Urinary bladder (tissue), 4 donors: ENCODE measurements around the gene NDFIP1. TPM values are rescaled to one million over a fixed set of nuclear protein-coding genes. Genes with fewer than 3 reads are reported as not detected.

Source experiments
- DNase-seq: peaks from one replicate; pipeline ENCODE4 v3.0.0-alpha.2; 2015; ENCODE audit errors: extremely low spot score
- H3K27ac ChIP-seq: one replicate; pipeline ENCODE4 v1.5.1; 2013; ENCODE audit warnings: low read depth, mild to moderate bottlenecking, moderate library complexity
- H3K36me3 ChIP-seq: one replicate; pipeline ENCODE4 v1.6.1; 2013; ENCODE audit warnings: mild to moderate bottlenecking, moderate library complexity; ENCODE audit not compliant: insufficient read depth
- H3K4me1 ChIP-seq: one replicate; pipeline ENCODE4 v1.6.1; 2013; ENCODE audit warnings: mild to moderate bottlenecking, moderate library complexity; ENCODE audit not compliant: insufficient read depth
- H3K4me3 ChIP-seq: one replicate; pipeline ENCODE4 v1.5.1; 2013; ENCODE audit warnings: low read depth, low read length
- WGBS: extraction: QIAGEN DNeasy Blood & Tissue Kit; methylation state at CpG from one replicate; pipeline ENCODE4 v1.1.7; 2013; 5-methylcytosine and 5-hydroxymethylcytosine counted together
- polyA plus RNA-seq: library from polyadenylated mRNA; stranded (reverse); fragments of 200-250 nt; gene quantifications from one replicate; pipeline ENCODE4 v1.2.3, GENCODE V29; 2013
- total RNA-seq: library from RNA; depleted of rRNA; stranded (reverse); fragments of >200 nt; gene quantifications from one replicate; pipeline ENCODE4 v1.2.3, GENCODE V29; 2014
- donor health status: healthy with polysubstance abuse.
- donor health status: healthy.

Gene NDFIP1
- total and polyA plus RNA-seq, 2 donors, result 86.2 to 88.2 TPM

GRCh38 chr5:142118155-142118686 lies 9.6 kb downstream of the NDFIP1 start:
- Histone ChIP-seq H3K4me3 (no peak overlapping the region), H3K27ac (no peak overlapping the region), H3K4me1 (peaks cover 4% of the 10 kb centered on the region), H3K36me3 (no peaks in the 10 kb centered on the region)
- 63% methylated on average over 3 of the region's 3 CpGs for WGBS
- no peak for DNase-seq

DNA sequence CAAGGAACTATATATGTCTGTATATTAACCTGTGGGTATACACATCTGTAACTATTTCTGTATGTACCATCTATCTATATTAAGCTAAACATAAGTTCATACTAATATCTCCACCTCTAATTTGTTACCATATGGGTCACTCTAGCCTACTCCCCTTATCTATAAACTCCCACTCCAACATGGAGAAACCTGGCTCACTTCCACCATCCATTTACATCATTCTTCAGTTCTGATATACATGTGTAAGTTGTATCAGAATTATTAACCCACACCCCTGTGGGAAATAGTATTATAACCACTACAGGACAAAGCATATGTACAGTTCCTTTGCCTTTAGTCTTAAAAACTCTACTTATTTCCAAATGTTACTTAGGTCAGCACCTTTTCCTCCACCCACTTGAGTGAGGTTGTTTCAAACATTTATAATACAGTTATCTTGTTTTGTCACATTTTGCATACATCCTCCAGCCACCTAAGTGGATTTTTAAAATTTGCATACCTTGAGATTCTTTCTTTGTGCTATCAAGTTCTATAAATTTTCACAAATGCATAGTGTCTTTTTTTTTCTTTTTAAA lies 10.6 kb downstream of the NDFIP1 start:
- no peaks in the 10 kb centered on the region for H3K36me3 ChIP-seq
- no peak for DNase-seq
- H3K27ac ChIP-seq, result no peak overlapping the region
- H3K4me1 ChIP-seq, result peaks cover 4% of the 10 kb centered on the region
- H3K4me3 ChIP-seq, result no peak overlapping the region

DNA sequence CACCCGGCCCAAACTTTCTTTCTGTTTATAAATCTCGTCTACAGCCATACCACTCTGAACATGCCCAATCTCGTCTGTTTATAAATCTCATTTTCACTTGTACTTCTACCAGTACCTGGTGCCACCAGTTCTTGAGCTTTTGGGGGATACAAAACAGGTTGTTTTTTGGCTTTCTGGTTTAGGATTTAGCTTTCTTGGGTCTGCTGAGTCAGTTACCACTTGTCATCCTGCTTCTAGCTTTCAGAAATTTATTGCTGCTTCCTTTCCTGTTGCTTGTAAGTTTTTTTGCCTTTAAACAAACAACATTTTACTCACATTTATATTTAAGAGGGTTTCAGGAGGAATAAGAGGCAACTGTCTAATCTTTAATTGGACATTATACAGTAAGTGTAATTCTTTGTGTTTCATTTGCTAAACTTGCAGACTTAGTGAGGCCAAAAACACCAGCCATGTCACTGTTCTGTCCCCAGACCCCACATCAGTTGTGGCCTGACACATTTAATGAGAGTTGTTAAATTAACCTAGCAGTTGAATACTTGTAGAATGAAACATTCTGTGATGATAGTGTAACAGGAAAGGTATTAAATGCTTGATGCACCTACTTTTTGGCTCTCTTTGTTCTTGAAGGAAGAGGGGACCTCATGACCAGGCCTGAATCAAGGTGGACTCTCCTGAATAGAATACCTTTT lies 11.8 kb downstream of the NDFIP1 start:
- peaks cover 2% of the 10 kb centered on the region for H3K4me1 ChIP-seq
- no peak for DNase-seq
- no peak overlapping the region for H3K27ac ChIP-seq
- WGBS, result 59% methylated on average over 3 of the region's 3 CpGs
- no peak overlapping the region for H3K4me3 ChIP-seq
- no peaks in the 10 kb centered on the region for H3K36me3 ChIP-seq

GRCh38 chr5:142122121-142122520 lies 13.5 kb downstream of the NDFIP1 start:
- Histone ChIP-seq H3K27ac (no peak overlapping the region), H3K4me1 (peaks cover 2% of the 10 kb centered on the region), H3K36me3 (no peaks in the 10 kb centered on the region), H3K4me3 (no peak overlapping the region)
- 26% methylated on average over 1 of the region's 1 CpG for WGBS
- no peak for DNase-seq

GRCh38 chr5:142125378-142125777 lies 16.8 kb downstream of the NDFIP1 start:
- Histone ChIP-seq H3K36me3 (no peaks in the 10 kb centered on the region), H3K27ac (no peak overlapping the region), H3K4me3 (no peak overlapping the region), H3K4me1 (no peaks in the 10 kb centered on the region)
- WGBS, result 90% methylated on average over 3 of the region's 3 CpGs
- DNase-seq, result no peak

DNA sequence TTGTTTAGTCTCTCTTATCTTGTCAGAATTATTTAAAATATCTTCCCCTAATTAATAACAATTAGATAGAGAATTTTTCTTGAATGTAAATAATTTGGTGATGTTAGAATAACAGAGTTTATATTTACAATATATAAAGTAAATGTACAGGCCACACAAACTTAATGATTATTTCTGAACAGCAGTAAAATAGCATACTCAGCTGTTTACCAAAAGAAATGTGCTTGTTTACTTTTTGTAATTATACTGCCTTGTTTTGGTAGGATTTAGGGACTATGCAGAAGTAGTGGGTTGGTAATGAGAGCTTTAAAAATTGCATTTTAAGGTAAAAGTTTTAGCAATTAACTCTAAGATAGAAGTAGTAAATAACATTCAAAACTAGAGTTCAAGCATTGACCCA lies 17.4 kb downstream of the NDFIP1 start:
- no peak for DNase-seq
- no peaks in the 10 kb centered on the region for H3K36me3 ChIP-seq
- no peak overlapping the region for H3K27ac ChIP-seq
- no peak overlapping the region for H3K4me3 ChIP-seq
- no peaks in the 10 kb centered on the region for H3K4me1 ChIP-seq

DNA sequence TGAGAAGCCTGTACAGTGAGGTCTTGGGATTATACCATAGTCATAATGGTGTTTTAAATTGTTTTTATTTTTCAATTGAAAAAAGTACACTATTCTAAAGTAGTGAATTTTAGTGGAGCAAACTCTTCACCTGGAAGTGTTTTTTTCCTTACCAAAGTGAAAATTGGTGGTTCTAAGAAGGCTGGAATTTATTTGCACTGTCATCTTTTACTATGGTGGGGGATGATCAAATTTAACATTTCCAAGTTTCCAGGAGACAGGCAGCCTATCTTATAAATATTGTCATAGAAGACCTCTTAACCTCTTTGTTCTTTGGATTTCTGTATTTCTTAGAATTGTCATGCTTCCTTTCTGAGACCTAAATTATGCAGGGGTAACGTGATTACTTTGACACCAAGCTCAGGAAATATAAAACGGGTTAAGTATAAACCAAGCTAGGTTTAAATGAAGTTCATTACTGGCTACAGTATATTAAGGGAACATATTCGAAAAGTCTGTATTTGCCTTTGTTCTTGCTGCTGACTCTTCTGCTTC lies 20.2 kb downstream of the NDFIP1 start:
- H3K4me1 ChIP-seq, result no peaks in the 10 kb centered on the region
- H3K27ac ChIP-seq, result no peak overlapping the region
- no peak for DNase-seq
- peaks cover 8% of the 10 kb centered on the region for H3K36me3 ChIP-seq
- 57% methylated on average over 3 of the region's 3 CpGs for WGBS
- no peak overlapping the region for H3K4me3 ChIP-seq

GRCh38 chr5:142129446-142130066 lies 21.0 kb downstream of the NDFIP1 start:
- Histone ChIP-seq H3K4me3 (no peak overlapping the region), H3K27ac (no peak overlapping the region), H3K36me3 (peaks cover 8% of the 10 kb centered on the region), H3K4me1 (no peaks in the 10 kb centered on the region)
- WGBS, result 81% methylated on average over 11 of the region's 11 CpGs
- DNase-seq, result no peak

DNA sequence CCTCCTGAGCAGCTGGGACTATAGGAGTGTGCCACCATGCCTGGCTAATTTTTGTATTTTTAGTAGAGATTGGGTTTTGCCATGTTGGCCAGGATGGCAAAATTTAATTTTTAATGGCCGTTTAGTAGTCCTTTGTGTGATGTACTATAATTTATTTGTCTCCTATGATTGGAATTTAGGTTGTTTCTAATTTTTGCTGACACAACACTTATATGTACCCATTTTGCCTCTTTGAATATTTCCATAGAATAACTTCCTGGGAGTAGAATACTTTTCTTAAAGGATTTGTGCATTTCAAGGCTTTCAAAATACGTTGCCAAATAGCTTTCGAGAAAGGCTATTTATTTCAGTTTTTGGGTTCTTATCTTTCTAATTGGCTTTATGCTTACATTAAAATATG lies 22.8 kb downstream of the NDFIP1 start:
- Histone ChIP-seq H3K36me3 (peaks cover 8% of the 10 kb centered on the region), H3K4me1 (no peaks in the 10 kb centered on the region), H3K27ac (no peak overlapping the region), H3K4me3 (no peak overlapping the region)
- no peak for DNase-seq
- WGBS, result 92% methylated on average over 3 of the region's 3 CpGs

DNA sequence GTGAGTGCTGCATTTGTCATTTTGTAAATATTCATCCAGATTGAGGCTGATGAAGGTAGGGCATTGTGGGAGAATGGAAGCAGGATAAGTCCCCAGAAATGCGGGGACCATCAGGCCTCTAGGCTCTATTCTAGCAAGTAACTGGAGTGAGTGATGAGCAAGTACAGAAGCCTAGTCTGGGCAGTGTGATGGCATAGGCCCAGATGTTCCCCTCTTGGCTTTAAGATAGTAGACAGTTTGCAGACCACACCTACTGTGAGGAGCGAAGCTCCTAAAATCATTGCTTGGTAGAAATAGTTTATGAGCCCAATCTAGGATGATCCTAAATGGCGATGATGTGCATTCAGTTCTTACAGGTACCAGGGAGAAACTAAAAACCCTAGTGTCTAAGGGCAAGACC lies 24.3 kb downstream of the NDFIP1 start:
- no peak overlapping the region for H3K4me3 ChIP-seq
- H3K4me1 ChIP-seq, result no peaks in the 10 kb centered on the region
- 96% methylated on average over 3 of the region's 3 CpGs for WGBS
- H3K36me3 ChIP-seq, result peaks cover 8% of the 10 kb centered on the region
- DNase-seq, result no peak
- H3K27ac ChIP-seq, result no peak overlapping the region

DNA sequence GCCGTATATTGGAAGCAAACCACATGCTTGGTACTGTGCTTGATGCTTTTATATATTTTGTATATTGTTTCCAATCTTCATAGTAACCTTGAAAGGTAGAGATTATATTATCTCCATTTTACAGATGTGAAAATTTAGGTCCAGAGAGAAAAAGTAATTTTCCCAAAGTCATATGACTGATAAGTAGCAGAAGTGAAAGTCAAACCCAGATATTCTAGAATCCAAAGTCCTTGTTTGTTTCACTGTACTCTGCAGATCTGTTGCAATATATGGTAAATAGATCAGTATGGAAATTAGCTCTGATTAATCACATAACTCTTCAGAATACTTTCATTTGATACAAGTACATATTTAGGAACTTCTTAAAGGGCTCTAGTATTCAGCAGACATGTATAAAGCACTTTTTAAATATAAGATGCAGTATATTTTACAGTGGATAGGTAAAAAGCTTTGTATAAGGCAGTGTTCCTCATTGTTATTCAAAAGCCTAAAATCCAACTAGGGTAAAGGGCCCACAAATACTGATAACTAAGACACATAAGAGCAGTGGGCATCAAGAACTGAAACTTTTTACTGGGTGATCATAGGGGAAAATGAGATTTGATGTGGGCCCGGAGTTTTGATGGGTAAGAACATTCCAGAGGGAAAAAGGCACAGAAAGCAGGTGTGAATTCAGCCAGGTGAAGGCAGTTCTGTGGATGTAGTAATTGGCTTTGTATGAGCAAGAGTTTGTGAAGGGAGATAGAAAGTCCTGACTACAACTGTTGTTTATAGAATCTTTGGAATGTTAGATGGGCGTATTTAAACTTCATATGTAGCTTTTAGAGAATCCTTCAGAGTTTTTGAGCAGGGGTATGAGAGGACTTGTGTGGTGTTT lies 25.0 kb downstream of the NDFIP1 start:
- 76% methylated on average over 3 of the region's 3 CpGs for WGBS
- no peak overlapping the region for H3K27ac ChIP-seq
- H3K4me3 ChIP-seq, result no peak overlapping the region
- DNase-seq, result no peak
- H3K36me3 ChIP-seq, result peaks cover 8% of the 10 kb centered on the region
- H3K4me1 ChIP-seq, result no peaks in the 10 kb centered on the region

GRCh38 chr5:142134331-142135010 lies 25.9 kb downstream of the NDFIP1 start:
- no peak for DNase-seq
- no peaks in the 10 kb centered on the region for H3K4me1 ChIP-seq
- H3K27ac ChIP-seq, result no peak overlapping the region
- H3K36me3 ChIP-seq, result peaks cover 8% of the 10 kb centered on the region
- WGBS, result 72% methylated on average over 7 of the region's 7 CpGs
- H3K4me3 ChIP-seq, result no peak overlapping the region

- H3K4me1 ChIP-seq, result no peaks in the 10 kb centered on the region
- no peak overlapping the region for H3K27ac ChIP-seq
- no peak for DNase-seq
- H3K4me3 ChIP-seq, result no peak overlapping the region
- no peaks in the 10 kb centered on the region for H3K36me3 ChIP-seq
Observed at GRCh38 chr5:142141463-142141862, 32.9 kb downstream of the NDFIP1 start.
